NCI-H146 treated with DMSO at 0.1 percent for 48 hours (cell line): ENCODE results near the gene SLC49A4.

Experiments
- DNase-seq: peaks from one replicate; lab custom pipeline; 2025; ENCODE audit not compliant: unreplicated experiment; lab: John Stamatoyannopoulos, UW

SLC49A4 gene

DNA sequence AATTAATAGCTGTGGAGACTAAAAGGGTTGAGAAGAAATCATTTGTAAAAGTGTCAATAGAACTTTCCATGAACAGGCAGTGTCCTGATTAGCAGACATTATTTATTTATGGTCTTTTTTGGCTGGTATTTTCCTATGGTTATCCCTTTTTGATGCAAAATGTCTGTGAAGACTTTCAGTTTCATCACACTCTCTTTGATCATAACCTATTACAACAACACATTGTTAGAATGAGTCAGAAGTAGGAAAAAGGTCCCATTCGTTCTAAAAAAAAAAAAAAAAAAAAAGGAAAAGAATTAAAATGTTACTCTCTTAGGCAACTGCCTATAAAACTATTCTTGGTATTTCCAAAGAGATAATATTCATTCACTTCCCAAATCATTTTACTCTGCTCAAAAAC, 62.1 kb downstream of the SLC49A4 start:
- no peak for DNase-seq

DNA sequence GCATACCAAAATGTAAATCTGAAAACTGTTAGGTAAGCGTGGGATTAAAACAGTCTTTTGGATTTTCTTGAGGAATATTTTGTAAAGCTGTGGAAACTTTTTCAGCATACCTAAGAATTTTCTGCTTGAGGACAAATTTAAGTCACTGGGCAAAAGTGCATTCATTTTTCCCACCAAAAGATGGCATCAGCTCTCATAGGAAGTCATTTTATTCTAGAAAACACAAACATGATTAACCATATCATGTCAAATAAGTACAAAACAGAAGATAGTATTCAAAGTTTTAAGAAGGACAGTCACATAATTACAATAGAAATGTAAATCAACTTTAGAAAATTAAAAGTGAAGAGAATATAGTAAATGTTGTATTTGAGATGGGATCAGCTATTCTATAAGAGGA, 63.5 kb downstream of the SLC49A4 start:
- no peak for DNase-seq

DNA sequence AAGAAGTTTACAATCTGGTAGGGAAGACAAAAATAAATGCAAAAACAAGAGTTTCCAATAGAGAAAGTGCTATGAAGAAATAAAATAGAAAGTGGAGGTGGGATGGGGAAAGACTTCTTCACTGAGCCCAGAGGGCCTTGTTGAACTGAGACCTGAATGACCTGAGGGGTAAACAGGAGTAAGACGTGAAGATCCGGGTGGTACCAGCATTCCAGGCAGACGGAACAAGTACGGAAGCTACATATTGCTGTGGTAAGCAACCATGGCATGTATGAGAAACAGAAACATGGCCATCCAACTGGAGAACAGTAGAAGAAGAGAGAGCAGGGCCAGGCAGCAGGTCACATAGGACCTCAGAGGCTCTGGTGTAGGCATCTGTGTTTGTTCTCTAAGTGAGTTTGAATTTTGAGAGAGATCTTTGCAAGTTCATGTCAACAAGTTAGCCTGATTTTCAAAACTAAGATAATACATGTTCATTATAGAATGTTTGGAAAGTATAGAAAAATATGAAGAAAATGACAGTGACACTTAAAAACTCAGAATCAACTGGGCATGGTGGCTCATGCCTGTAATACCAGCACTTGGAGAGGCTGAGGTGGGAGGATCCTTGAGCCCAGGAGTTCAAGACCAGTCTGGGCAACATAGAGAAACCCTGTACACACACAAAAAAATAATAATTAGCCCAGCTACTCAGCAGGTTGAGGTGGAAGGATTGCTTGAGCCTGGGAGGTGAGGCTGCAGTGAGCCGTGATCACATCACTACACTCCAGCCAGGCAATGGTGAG, 64.3 kb downstream of the SLC49A4 start:
- no peak for DNase-seq

DNA sequence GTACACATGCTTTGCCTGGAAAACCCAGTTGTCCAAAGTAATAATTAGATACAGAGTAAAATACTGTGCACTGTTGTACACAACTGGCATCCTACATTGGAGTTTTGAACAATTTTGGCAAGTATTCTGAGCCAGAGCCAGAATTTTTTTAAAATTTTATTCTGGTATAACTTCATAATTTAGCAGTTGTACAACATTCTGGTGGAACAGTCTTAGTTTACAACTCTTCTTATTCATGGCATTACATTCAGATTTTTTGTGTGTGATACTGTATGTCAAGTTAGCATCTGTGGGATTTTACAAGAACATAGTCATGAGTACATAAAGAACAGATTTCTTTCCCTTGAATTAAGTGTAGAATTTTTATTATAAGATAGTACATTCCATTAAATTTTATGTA, 67.5 kb downstream of the SLC49A4 start:
- DNase-seq = no peak

DNA sequence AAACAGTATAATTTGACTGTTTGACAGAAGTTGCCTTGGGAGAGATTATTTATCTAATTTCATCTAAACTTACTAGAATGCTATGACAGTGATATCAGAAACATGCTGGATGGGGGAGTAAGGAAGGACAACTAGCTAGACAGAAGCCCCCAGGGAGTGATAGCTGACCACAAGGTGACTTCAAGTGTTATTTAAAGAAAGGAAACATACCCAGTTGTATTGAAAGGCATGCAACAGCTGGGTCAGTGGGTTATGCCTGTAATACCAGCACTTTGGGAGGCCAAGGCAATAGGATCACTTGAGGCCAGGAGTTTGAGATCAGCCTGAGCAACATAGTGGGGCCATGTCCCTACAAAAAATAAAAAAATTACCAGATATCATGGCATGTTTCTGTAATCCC, 69.6 kb downstream of the SLC49A4 start:
- no peak for DNase-seq

DNA sequence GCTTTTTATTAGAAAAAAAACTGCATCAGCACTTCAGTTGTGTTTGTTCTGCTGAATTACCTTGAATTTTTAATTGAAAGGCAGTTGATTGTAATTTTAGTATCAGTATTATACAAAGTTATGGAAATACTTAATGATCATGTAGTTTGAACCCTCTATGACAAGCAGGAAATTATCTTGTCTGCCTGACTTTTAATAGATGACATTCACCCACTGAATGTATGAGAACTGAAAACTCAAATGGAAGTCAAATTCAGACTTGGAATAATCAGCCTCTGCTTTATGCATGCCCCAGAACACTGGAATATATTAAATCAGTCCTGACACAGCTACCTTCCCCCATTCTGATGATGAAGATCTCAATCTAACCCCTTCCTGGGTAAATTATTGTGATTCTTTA, 73.5 kb downstream of the SLC49A4 start:
- DNase-seq = no peak

DNA sequence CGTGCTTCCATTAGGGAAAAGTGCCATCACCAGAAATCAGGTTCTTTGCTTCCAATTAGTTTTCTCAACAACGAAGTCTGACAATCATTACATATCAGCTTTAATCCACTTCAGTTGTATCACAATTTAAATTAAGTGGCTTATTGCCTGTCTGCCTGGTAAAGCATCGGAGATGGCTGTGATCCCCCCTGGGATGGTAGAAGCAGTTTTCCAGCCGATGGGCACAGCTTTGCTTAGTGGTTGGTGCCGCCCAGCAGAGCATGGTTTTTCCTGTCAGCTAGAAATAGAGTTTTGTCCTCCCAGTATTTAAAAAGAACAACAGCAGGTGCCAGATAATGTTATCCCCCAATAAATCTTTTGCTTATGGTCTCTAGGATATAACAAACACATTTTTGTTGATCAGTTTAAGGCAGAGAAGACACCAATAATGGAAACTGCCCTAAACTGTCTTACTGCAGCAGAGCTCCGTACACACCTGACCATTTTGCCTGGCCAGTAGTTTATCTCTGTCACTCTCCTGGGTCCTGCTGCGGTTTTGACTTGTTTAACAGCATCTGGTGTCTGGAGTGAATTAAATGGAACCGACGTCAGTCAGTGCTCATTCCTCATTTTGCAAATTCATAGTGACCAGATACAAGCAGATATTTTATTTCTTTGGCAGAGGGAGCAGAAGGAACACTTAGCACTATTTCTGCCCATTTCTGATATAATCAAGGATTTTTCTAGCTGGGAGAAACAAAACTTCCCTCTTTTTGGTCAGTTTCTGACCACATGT, 79.1 kb downstream of the SLC49A4 start:
- DNase-seq = no peak

DNA sequence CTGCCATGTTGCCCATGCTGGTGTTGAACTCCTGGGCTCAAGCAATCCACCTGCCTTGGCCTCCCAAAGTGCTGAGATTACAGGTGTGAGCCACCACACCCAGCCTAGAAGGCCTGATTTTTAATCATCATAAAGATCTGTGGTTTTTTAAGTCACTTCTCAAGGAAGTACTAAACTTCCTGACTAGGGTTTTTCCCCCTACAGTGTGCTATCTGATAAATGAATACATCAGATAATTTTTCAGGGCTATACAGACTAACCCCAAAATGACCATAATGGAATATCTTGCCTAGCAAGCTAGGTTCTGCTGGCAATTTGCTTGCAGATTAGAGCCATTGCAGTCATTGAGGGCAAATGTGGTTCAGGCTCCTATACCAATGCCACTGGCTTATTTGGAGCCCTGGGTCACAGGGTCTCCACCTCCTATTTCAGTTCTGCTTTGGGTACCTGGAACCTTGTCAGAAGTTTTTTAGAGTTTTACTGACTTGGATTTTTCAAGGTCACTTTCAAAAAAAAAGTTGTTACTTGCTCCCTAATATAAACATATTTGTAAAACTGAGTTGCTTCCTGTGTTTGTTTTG, 80.8 kb downstream of the SLC49A4 start:
- DNase-seq = no peak

DNA sequence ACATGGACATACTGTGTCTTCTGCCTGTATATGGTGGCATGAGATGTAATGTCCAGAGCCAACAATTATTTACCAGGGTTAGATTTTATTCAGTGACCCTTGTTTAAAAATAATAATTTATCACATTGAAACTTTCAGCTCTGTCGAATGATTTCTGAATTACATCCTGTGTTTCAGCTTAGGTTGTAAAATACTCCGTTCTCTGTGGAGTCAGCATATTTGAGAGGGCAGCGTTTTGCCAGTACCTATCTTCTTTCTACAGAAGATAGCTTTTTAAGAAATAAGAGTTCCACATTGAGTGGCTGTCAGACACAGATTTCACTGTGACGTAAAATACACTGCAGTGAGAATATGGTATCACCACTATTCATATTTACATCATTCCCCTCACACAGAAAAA, 85.3 kb downstream of the SLC49A4 start:
- DNase-seq = no peak

DNA sequence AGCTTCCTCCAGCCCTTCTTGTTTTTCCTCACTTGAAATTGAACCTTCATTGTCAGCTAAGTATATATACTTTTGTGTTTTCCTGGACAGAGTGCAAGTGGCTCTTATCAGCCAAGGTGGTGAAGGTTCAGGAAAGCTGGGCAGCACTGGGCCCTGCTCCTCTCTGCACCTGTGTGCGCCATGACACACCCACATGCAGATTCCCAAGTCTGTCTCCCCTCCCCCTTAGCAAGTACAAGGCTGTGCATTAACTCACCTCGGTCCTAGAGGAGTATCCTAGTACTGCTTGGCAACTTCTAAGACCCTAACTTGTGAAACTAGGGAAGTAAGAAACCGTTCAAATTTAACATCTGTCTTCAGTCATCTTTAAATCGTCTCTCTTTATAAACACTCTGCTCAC, 85.8 kb downstream of the SLC49A4 start:
- DNase-seq = no peak

DNA sequence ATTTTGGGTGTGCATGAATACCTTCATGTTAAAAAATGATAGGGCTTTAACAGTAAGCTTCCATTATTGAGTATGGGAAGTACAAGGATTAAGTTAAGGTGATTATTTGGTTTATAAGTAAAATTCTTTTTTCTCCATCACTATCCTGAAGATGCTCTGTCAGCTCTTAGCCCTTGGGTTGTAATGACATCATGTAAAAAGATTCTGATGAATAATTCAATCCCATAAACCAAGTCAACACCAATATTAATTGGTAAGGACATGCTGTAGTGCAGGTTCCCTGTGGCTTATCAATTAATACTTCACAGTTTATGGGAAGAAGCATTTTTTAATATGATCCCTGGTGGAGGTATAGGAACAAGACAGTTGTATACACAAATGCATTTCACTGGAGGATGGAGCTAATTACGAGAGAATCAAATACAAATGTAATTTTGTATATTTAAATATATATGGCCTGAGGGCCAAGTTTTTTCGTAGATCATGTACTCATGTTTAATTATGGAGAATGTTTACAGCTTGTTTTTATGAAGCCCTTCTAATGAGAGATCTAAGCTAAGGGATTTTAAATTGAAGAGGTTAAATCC, 87.6 kb downstream of the SLC49A4 start:
- DNase-seq = no peak

DNA sequence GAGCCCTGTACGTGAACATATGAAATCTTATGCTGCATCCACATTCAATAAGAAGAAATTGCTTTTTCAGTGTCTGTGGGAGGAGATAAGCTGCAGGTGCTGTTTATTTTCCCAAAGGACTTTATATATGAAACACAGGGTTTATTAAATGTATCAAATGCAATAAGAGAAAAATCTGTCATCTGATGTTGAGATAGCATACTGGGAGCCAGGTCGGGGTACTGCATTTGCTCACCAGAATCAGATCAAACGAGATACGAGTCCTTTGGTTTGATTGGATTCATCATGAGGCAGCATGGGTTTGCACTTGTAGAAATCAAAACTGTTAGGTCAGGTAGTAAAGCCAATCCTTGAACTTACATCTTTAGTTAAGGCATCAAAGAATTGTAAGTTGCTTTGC, 91.4 kb downstream of the SLC49A4 start:
- DNase-seq = no peak

DNA sequence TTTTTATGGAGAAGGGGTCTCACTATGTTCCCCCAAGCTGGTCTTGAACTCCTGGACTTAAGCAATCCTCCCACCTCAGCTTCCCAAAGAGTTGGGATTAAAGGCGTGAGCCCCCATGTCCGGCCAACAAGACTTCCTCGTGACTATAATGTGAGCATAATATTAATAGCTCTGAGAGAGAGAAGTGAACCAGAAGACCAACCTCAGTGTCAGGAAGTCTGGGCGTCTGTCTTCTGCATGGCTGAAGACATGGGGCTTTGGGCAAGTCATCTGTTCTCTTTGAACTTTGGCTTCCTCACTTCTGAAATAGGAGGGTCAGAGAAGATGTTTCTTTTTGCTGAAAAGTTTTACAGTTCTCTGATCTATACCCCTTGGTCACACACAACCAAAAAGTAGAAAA, 92.1 kb downstream of the SLC49A4 start:
- DNase-seq = no peak

DNA sequence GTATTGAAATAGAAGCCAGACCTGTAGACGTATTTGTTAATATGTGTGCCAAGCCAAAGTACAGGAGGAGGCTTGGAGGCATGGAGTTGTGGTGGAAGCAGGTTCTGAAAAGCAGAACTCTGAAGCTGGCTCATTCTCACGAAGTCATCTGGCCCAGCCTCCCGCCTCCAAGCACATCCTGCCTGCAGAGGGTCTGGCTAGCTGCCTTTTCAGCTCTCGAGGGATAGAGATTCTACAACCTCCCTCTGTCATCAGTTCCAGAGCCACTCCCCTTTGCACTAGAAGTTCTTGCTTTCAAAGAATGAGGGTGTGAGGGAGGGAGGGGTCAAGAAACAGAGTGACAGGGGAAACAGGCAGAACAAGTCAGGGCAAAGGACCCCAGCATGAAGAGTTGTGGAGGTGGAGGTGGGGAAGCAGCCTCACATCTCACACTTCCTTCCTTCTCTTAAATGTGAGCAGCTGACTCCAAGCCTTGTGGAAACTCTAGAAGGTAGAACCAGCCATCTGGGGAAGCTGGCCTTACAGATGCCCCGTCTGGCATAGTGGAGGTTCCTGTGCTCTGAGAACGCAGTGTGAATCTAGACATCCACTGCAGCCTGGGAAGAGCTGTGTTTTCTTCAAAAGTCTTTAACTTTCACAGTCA, 95.3 kb downstream of the SLC49A4 start:
- no peak for DNase-seq

DNA sequence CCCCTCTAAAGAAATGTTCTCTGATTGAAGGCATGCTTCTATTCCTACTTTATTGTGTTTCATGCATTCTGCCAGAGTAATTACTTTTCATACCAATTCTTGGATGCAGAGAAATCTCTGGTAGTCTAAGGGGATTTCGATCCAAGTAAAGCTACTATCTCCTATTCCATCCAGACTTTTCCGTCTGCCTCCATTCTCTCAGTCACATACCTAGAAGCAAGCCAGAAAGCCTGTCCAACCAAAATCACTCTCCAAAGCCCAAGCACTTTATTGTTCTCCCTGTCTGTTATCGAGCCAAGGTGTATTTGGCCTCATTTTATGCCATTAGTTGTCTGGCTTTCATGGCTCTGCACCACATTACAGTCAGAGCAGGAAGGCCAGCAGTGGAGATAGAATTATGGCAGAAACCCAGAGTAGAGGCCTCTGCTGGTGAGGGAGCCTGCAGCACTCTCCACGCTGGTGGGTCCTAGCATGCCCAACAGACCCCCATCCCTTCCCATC, 95.9 kb downstream of the SLC49A4 start:
- DNase-seq = no peak

DNA sequence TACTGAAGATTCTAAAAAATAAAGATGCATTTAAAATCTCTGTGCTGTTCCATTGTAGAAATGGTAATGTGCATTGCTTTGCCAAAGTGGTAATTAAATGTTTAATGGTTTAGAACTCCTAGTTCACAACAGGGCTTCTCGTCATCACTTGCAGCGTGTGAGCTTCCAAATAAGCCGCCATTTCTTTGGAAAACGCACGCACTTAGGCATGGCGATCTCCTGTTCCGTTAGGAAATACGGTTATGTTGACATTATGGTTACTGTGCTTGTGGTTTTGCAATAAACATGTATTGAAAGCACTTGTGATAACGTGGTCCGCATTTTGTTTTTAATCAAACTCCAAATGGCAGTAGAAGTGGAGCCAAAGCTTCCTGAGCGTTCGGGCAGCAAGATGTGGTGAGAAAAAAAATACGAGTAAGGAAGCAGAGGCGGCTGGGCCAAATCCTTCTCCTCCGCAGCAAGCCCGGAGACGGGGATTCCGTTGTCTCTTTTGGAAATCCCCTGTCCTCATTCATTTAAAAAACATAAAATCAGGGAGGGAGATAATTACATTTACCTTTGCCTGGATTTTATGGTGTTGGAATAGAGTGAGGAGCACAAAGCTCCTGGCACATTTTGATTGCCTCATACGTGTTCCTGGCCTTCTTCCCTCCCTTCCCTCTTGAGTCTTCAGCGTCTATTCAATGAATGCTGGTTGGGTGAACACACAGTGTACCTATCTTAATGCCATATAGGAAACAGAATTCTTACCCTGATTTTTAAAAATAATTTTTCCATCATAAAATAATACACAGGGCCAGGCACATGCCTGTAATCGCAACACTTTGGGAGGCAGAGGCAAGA, 97.5 kb downstream of the SLC49A4 start:
- no peak for DNase-seq

DNA sequence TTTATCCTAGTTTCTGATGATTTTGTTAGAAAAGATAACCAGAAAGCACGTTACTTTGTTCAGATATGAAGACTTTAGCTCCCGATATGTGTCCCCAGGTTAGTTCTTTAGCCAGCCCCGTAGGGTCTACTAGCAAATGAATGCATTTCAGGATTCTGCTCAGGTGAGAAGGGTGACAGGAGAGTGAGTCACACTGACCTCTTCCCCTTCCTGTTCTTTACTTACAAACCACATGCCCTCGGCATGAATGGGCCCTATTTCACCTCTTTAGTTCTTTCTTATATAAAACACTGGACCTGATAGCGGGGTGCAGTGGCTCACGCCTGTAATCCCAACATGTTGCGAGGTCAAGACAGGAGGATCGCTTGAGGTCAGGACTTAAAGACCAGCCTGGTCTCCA, 98.4 kb downstream of the SLC49A4 start:
- DNase-seq = no peak

DNA sequence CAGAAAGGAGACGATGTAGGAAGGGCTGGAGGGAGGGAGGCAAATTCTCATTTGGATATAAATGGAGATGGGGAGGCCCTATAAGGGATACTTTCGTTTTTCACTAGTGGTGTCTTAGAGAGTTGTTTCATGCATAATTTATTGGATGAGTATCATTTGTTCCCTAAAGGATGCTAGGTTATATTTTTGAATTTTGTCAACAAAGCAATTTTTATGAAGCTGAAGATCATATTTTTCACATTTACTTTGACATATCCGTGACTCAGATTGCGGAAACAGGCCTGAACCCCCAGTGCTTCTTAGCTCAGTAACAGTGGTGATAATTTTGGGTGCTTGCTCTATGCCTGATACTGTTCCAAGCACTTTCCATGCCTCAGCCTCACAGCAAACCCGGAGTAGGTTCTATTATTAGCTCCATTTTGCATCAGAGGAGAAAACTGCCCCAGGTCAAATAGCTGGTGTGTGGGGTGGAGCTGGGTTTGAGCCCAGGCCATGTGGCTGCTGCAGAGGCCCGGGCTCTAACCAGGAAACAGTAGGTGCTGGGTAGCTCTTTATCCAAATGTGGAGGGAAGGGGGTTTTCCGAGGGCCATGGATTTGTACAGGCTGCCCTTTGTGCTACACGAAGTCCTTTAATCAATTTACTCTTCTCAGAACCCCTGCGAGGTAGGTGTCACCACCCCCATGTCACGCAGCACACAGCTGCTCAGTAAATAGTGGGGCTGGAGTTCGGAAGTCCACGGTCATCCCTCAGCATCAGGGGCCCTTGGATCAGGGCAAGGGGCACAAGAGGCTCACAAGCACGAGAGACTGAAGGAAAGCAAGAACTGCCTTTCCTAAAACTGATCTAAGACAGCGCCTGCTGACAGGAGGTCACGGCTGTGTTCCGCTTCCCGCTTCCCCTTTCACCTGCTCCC, 99.1 kb downstream of the SLC49A4 start:
- no peak for DNase-seq

DNA sequence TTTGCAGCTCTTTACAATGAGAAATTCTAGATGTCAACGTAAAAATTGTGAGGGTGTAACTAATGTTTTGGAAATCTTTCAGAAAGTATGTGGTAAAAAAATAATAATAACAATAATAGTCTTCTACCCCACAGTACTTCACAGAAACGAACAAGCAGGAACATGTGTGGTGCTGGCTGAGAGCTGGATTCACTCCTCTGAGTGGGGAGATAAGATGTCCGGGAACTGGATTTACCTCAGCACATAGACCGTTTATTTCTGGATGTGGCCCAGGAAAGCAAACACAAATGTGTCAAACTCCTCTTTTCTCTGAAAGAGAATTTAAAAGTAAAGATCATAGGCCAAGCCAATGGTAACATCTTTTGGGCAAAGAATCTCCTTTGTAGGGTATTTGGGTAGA, 103.4 kb downstream of the SLC49A4 start:
- DNase-seq = no peak
